Stimulated activated CD4-positive, alpha-beta T cell treated with anti-CD3 and anti-CD28 coated beads, Interleukin-2, amount 100 ng/mL, for 48 hours (primary cell): ENCODE results near the gene POU2AF3.
"Not testable (repeated sequence)": the region's sequence is repeated elsewhere in the genome, so short reads cannot be mapped to it uniquely, and the experiment has no call there.

ENCODE experiments used
- DNase-seq, 2 donors: peaks; one replicate each; pipeline ENCODE4 v3.0.0-alpha.2; 2020

POU2AF3 gene

DNA sequence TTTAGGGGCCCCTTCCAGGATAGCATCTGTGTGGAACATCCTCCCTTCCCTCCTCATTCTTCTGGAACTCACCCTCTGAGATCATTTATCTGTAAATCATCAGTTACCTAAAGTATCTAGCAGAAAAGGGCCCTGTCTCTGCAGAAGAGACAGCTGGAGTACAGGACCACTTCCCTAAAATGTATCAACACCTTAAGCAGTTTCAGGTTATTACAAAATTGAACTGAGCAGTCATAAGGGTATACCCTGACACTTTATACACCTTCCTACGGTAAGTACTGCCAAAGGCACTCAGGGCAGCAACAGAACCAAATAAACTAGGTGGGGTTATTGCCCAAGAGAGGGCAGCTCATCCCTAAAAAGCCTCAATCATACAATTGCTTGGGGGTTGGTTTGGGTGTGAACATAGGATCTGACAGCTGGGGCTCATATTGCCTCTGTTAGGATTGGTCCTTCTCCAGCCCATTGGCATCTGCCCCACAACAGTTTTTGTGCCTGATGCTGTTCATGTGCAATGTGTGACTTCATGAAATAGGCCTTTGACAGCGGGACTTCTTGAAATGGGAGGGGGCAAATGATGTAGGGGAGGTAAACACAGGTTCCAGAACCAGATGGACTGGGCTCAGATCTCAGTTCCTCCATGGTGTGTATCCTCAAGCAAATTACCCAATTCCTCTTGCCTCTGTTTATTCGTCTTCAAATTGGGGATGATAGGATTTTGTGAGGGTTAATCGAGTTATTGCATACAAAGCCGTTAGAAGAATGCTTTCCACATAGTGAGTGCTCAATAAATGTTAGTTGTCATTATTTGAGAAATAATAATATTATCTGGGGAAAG lies 2.9 kb downstream of the POU2AF3 start:
- DNase-seq: no peak

DNA sequence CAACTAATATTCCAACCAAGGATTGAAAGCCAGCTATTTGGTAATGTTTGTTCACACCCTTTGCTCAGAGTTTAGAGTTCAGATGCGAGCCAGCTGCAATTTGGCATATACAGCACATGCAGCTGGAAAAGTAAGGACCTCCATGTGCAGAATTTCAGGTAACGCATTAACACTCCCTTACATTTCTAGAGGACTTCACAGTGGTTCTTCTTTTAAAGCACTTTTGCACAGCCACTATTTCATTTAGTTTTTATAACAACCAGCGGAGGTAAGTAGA lies 3.4 kb downstream of the POU2AF3 start:
- no peak for DNase-seq

- no peak for DNase-seq
Measured at GRCh38 chr11:111302298-111302697, 4.0 kb downstream of the POU2AF3 start.

DNA sequence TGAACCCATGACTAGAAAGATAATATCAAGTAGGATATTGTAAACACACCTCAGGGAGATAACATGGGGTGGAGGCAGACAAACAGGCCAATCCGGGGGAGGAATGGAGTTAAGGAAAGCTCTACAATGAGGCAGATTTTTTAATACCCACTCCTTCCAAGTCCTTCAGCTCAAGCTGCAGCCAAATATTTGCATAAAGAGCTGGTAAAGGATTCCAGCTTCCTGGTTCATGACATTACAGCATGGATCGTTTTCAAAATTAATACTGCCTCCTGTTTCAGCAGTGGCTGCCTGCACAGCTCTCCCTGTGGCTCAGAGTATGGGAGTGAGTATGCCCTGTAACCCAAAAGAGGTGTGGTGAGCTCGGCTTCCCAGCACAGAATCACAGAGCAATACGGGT lies 5.1 kb downstream of the POU2AF3 start:
- no peak for DNase-seq

GRCh38 chr11:111305162-111305802 lies 6.9 kb downstream of the POU2AF3 start:
- DNase-seq: no peak

DNA sequence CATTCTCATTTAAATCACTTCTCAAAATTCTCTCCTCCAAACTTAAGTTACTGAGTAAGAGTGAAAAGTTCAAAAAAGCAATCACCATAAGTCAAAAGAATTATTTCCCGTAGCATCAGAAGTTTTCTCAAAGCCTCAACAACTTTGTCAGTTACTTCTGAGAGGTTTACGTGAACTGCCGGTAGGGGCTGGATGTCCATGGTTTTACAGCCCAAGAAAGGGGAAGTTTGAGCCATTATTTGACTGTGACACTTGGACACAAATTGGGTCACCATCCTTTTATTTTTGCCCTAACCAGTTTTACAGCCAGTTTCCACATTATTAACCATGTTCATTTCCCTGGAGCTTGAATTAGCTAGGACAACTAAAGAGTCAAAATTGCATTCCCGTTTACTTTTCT lies 7.5 kb downstream of the POU2AF3 start:
- DNase-seq: no peak

DNA sequence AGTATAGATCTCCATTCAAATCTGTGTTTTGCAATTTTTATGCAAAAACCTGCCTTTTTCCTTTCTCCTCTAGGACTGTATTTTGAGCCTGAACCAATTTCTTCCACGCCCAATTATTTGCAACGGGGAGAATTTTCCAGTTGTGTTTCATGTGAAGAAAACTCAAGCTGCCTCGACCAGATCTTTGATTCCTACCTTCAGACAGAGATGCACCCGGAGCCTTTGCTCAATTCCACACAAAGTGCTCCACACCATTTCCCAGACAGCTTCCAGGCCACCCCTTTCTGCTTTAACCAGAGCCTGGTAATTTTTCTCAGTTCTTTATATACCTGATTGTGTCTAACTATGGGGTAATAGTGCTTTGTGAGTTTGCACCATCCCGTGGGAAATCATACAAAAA lies 8.0 kb downstream of the POU2AF3 start:
- DNase-seq: no peak

DNA sequence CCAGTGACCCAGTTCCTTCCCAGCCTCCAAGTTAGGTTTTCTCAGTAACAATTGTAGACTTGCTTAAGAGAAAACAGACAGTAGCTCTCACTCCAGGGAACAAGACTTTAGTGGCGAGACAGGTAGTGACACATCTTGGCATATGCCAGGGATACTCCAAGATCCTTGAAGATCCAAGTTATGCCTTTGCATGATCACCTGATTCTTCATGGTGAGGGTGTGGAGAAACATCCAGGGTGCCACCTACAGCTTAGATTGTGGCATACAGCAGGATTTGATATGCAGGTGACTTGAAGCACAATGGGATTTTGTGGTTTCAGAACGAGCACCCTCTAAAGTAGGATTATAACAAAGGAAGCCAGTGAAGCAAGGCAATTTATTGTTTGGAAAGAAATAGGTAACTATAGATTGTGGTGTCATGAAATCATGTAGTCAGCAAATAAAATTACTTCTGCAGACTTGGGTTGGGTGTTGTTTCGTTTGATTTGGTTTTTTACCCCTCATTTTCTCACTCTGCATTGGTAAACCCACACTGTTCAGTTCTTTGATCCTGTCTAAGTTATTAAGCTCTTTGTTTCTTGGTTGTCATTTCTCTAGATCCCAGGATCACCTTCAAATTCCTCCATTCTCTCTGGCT lies 9.2 kb downstream of the POU2AF3 start:
- no peak for DNase-seq

DNA sequence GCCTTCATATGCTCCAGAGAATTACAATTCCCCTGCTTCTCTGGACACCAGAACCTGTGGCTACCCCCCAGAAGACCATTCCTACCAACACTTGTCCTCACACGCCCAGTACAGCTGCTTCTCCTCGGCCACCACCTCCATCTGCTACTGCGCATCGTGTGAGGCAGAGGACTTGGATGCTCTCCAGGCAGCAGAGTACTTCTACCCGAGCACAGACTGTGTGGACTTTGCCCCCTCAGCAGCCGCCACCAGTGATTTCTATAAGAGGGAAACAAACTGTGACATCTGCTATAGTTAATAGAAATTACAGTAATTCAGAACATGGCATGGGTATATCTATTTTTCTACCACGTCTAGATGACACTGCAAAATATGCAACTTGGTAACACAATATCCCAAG lies 9.8 kb downstream of the POU2AF3 start:
- no peak for DNase-seq

DNA sequence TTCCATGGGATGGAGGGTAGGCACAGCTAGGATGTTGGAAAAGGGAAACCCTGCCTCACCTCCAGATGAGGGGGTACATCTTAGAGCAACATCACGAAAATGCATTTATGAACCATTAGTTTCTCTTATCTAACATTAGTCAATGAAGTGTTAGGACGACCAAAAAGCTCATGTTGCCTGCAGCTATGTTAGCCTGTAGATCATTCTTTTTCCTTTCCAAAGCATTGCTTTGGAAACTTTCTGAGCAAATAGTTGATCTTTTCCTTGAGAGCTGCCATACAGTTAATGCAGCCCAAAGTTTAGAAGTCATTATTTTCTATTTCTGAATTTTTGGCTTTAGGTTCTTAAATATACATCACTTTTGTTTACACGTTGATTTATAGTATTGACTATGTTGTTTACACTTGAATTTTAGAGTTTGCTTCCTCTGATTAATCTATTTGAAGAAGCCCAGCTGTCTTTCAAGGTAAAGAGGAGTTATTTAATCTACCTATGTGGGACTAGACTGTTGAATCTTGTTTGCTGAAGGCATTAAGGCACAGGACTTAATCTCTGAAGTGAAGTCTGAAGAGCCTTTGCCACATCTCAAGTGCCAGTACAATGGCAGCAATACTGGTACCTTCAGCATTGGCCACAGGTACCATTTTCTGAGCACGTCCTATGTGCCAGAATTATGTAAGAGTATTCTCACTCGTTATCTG lies 11.0 kb downstream of the POU2AF3 start:
- no peak for DNase-seq

GRCh38 chr11:111310088-111310487 lies 11.7 kb downstream of the POU2AF3 start:
- DNase-seq: no peak

DNA sequence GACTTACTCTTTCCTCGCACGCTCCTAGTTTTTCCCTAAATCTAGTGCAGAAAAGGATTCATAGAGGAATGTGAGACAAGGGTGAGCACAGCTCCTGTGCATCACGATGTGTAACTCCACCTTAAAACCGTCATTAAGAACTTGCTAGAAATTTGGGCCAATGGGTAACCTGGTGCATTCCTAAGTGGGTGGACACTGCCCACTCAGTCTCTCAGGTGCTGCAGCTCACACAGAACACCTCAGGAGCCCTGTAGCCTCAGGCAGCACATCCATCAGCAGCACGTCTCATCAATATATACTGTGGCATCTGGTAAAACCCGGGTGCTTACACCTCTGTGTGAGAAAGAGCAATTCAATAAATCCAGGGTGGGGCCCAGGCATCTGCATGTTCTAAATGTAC lies 12.4 kb downstream of the POU2AF3 start:
- DNase-seq: no peak

DNA sequence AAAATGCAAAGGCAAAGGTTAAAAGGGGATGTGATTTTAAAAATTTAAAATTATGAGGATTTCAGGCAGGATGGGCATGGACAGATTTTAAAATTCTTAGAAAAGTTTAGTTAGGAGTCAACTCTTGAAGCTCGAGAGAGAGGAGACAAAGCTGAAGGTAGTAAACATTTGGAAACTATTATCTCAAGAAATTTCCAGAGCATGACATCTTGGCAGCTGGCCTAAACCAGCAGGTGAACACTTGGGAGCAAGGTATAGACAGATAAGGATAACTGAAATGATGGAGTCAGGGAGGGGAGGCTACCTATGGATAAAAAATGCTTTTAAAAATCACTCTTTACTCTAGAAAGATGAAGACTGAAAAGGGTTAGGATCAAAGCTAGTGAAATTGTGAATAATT lies 13.7 kb downstream of the POU2AF3 start:
- DNase-seq: no peak

DNA sequence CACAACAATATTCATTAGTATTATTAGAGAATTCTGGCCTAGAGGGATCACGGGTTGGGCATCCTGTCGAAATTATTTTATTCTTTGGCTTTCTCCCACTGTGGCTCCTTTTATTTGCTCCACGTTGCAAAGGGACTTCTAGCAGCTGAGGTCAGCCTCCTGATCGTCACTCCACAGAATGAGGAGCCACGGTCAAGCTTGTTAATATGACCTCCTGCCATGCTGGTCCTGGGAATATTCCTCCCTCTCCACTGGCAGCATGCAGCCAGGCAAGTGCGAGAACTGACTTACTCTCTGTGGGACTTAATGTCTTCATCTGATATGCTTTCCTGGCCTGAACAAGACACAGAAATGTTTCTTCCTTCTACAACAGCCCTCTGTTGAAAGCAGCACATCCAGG lies 20.9 kb downstream of the POU2AF3 start:
- no peak for DNase-seq

- DNase-seq: not testable (repeated sequence)
Measured at GRCh38 chr11:111320199-111320598, 21.9 kb downstream of the POU2AF3 start.

GRCh38 chr11:111320728-111321568 lies 22.6 kb downstream of the POU2AF3 start:
- DNase-seq: no peak

DNA sequence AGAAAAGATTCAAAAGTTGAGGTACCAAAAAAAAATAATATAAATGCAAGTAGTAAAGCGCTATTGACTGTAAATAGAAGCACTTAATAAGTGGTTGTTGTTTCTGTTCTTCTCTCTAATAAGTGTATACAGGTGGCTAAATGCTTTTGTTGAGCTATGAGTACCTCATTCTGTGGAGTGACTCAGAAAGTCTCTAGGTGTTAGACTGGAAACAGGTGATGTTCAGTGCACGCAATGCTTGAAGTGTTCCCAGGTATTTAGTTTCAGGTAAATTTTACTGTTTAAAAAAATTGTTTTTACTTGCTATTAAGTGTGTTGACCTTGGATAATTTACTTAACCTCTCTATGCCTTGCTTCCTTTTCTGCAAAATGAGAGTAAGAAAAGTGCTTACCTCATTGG lies 24.2 kb downstream of the POU2AF3 start:
- DNase-seq: no peak

- DNase-seq: no peak
Measured at GRCh38 chr11:111324277-111324720, 26.0 kb downstream of the POU2AF3 start.

GRCh38 chr11:111325259-111325658 lies 26.9 kb downstream of the POU2AF3 start:
- no peak for DNase-seq

- no peak for DNase-seq
Measured at GRCh38 chr11:111326824-111327223, 28.5 kb downstream of the POU2AF3 start.

- DNase-seq: no peak
Measured at GRCh38 chr11:111327908-111328624, 29.7 kb downstream of the POU2AF3 start.
